SK-N-SH (cell line): Measurements from ENCODE around the gene FAXDC2. TPM values are rescaled to one million over a fixed set of nuclear protein-coding genes. Genes with fewer than 3 reads are reported as not detected.

Source experiments
- CTCF ChIA-PET: fragments of 300-600, 350-600 bp; formaldehyde crosslinking; extraction: SDS; loops from one replicate; lab custom pipeline; 2021; lab: Yijun Ruan, JAX
- POLR2A ChIA-PET: fragments of 350-600 bp; sonication (Branson Sonifier 250); formaldehyde crosslinking; extraction: SDS; loops from one replicate; lab custom pipeline; 2020; ENCODE audit warnings: antibody characterized with exemption, inconsistent platforms; lab: Yijun Ruan, JAX
- DNase-seq: peaks from one replicate; pipeline ENCODE4 v3.0.0; 2012
- H2AFZ ChIP-seq: fragments of 200-600 bp; sonication (generic); 2 replicates; pipeline ENCODE4 v1.8.1; 2016; ENCODE audit warnings: antibody characterized with exemption, mild to moderate bottlenecking, low read depth
- H3F3A ChIP-seq: fragments of 200-600 bp; sonication (generic); replicated peaks from 2 replicates; pipeline ENCODE3; 2016; ENCODE audit warnings: antibody characterized with exemption, mild to moderate bottlenecking; ENCODE audit not compliant: insufficient read depth
- H3K27ac ChIP-seq, 2 experiments: fragments of 200-500 bp in 1 of 2; fragments of 200-600 bp in 1 of 2; sonication (Bioruptor generic) in 1 of 2; sonication (generic), shearing (Covaris generic) in 1 of 2; 2 replicates each; pipeline versions ENCODE4 v1.5.1 to v1.6.1; 2014 to 2016; ENCODE audit warnings: low read depth in 2 of 2, inconsistent platforms in 1 of 2, low read length in 1 of 2, mild to moderate bottlenecking in 1 of 2, mixed read lengths in 1 of 2
- H3K27me3 ChIP-seq: fragments of 200-600 bp; sonication (generic), shearing (Covaris generic); 2 replicates; pipeline ENCODE4 v1.6.1; 2016; ENCODE audit warnings: mixed run types; ENCODE audit not compliant: insufficient read depth
- H3K36me3 ChIP-seq, 2 experiments: fragments of 200-500 bp in 1 of 2; fragments of 200-600 bp in 1 of 2; sonication (Bioruptor generic) in 1 of 2; sonication (generic) in 1 of 2; replicated peaks in 1 of 2; 2 replicates each; pipeline versions ENCODE3 to v1.5.1; 2014 to 2016; ENCODE audit warnings: low read length in 1 of 2, mild to moderate bottlenecking in 1 of 2; ENCODE audit not compliant: insufficient read depth in 2 of 2, control insufficient read depth in 1 of 2
- H3K4me1 ChIP-seq, 2 experiments: fragments of 200-500 bp in 1 of 2; fragments of 200-600 bp in 1 of 2; sonication (Bioruptor generic) in 1 of 2; sonication (generic), shearing (Covaris generic) in 1 of 2; 2 replicates each; pipeline versions ENCODE4 v1.5.1 to v1.6.1; 2014 to 2016; ENCODE audit warnings: low read depth in 1 of 2, low read length in 1 of 2, mixed run types in 1 of 2; ENCODE audit not compliant: insufficient read depth in 2 of 2, control insufficient read depth in 1 of 2
- H3K4me2 ChIP-seq: fragments of 200-600 bp; sonication (generic), shearing (Covaris generic); 2 replicates; pipeline ENCODE4 v1.6.1; 2017; ENCODE audit warnings: mixed run types
- H3K4me3 ChIP-seq, 2 experiments: fragments of 200-500 bp in 1 of 2; fragments of 200-600 bp in 1 of 2; sonication (Bioruptor generic) in 1 of 2; sonication (generic), shearing (Covaris generic) in 1 of 2; 2 replicates each; pipeline versions ENCODE4 v1.5.1 to v1.8.1; 2014 to 2016; ENCODE audit warnings: low read depth in 2 of 2, inconsistent platforms in 1 of 2, low read length in 1 of 2, mild to moderate bottlenecking in 1 of 2, mixed read lengths in 1 of 2, moderate library complexity in 1 of 2
- H3K79me2 ChIP-seq: fragments of 200-600 bp; sonication (generic); 2 replicates; pipeline ENCODE4 v1.8.1; 2017; ENCODE audit warnings: mild to moderate bottlenecking; ENCODE audit not compliant: insufficient read depth
- H3K9ac ChIP-seq: fragments of 200-600 bp; sonication (generic); 2 replicates; pipeline ENCODE4 v1.6.1; 2017; ENCODE audit warnings: mixed run types
- H3K9me2 ChIP-seq: fragments of 200-600 bp; sonication (generic); 2 replicates; pipeline ENCODE4 v1.6.1; 2017; ENCODE audit warnings: mixed run types
- H3K9me3 ChIP-seq: fragments of 200-600 bp; sonication (generic); 2 replicates; pipeline ENCODE4 v1.6.1; 2017; ENCODE audit warnings: mixed run types, mild to moderate bottlenecking, moderate library complexity
- H4K20me1 ChIP-seq: fragments of 200-600 bp; sonication (generic); 2 replicates; pipeline ENCODE4 v1.6.1; 2017; ENCODE audit warnings: mild to moderate bottlenecking, mixed run types; ENCODE audit not compliant: insufficient read depth
- CHD2 ChIP-seq: fragments of 150-350 bp; IDR thresholded peaks from 2 replicates; pipeline ENCODE4 v1.6.1; 2018; ENCODE audit warnings: low read length; ENCODE audit not compliant: partially characterized antibody
- ELF1 ChIP-seq: IDR thresholded peaks from 2 replicates; pipeline ENCODE4 v1.4.0; 2012
- EZH2phosphoT487 ChIP-seq: fragments of 200-600 bp; sonication (generic); IDR thresholded peaks from 2 replicates; pipeline ENCODE4 v1.6.1; 2017; ENCODE audit warnings: low read depth, mixed run types, mild to moderate bottlenecking, antibody characterized with exemption, moderate library complexity, borderline replicate concordance
- FOSL2 ChIP-seq: IDR thresholded peaks from 2 replicates; pipeline ENCODE4 v1.4.0; 2012; ENCODE audit warnings: low read depth, mild to moderate bottlenecking, moderate library complexity, borderline replicate concordance
- FOXM1 ChIP-seq: IDR thresholded peaks from 2 replicates; pipeline ENCODE4 v1.4.0; 2012; ENCODE audit warnings: low read depth, mild to moderate bottlenecking
- GABPA ChIP-seq: IDR thresholded peaks from 2 replicates; pipeline ENCODE4 v1.4.0; 2012; ENCODE audit warnings: low read depth, mild to moderate bottlenecking
- GATA2 ChIP-seq: sonication (generic); formaldehyde crosslinking; IDR thresholded peaks from 2 replicates; pipeline ENCODE4 v1.5.0; 2020; ENCODE audit warnings: mild to moderate bottlenecking, missing genetic modification reagents
- IRF3 ChIP-seq: fragments of 150-350 bp; IDR thresholded peaks from 2 replicates; pipeline ENCODE4 v1.6.1; 2016; ENCODE audit warnings: mild to moderate bottlenecking, low read depth, low read length
- JUND ChIP-seq: IDR thresholded peaks from 2 replicates; pipeline ENCODE4 v1.4.0; 2012
- MAX ChIP-seq: IDR thresholded peaks from 2 replicates; pipeline ENCODE4 v1.4.0; 2012; ENCODE audit warnings: low read depth
- MEF2A ChIP-seq: IDR thresholded peaks from 2 replicates; pipeline ENCODE4 v1.4.0; 2012; ENCODE audit warnings: low read depth, borderline replicate concordance
- MXI1 ChIP-seq: IDR thresholded peaks from 2 replicates; pipeline ENCODE4 v1.6.1; 2012; ENCODE audit warnings: mild to moderate bottlenecking, low read depth, low read length, improper control_type of control experiment
- NFIC ChIP-seq: IDR thresholded peaks from 2 replicates; pipeline ENCODE4 v1.4.0; 2012; ENCODE audit warnings: borderline replicate concordance
- NRF1 ChIP-seq: IDR thresholded peaks from 2 replicates; pipeline ENCODE4 v1.6.1; 2012; ENCODE audit warnings: low read depth, mild to moderate bottlenecking, low read length
- RAD21 ChIP-seq: IDR thresholded peaks from 2 replicates; pipeline ENCODE4 v1.6.1; 2012; ENCODE audit warnings: mild to moderate bottlenecking, low read length
- RCOR1 ChIP-seq: fragments of 150-350 bp; IDR thresholded peaks from 2 replicates; pipeline ENCODE4 v1.6.1; 2017; ENCODE audit warnings: antibody characterized with exemption, low read length
- SIN3A ChIP-seq: IDR thresholded peaks from 2 replicates; pipeline ENCODE4 v1.6.1; 2012; ENCODE audit warnings: low read depth, mild to moderate bottlenecking, low read length, moderate library complexity, borderline replicate concordance
- SMC3 ChIP-seq: IDR thresholded peaks from 2 replicates; pipeline ENCODE4 v1.6.1; 2012; ENCODE audit warnings: low read depth, low read length, improper control_type of control experiment
- USF1 ChIP-seq: IDR thresholded peaks from 2 replicates; pipeline ENCODE4 v1.4.0; 2012; ENCODE audit warnings: low read depth, borderline replicate concordance
- WGBS: methylation state at CpG from one replicate; pipeline ENCODE4 v1.1.6; 2017; ENCODE audit warnings: low lambda C conversion rate; 5-methylcytosine and 5-hydroxymethylcytosine counted together
- polyA plus RNA-seq, 3 experiments: library from polyadenylated mRNA; depleted of rRNA; stranded (reverse); fragments of >200 nt; gene quantifications; 2 replicates each; pipeline ENCODE4 v1.2.3, GENCODE V29; 2012

Gene FAXDC2
- polyA plus RNA-seq, 1 of the 3 experiments (the other 2 are of a cell fraction) = 6.0 TPM

- WGBS = 95% methylated on average over 8 of the region's 8 CpGs
- Histone ChIP-seq H3K4me1 (no peaks in the 10 kb centered on the region), H3K79me2 (no peaks in the 10 kb centered on the region), H3K4me2 (no peak overlapping the region), H3K27ac (no peak overlapping the region), H3K36me3 (peaks cover 39 to 47% of the 10 kb centered on the region in 2 experiments), H3F3A (peaks cover 8% of the 10 kb centered on the region), H3K9me3 (peaks cover 21% of the 10 kb centered on the region; the same call in 1 of the 2 replicates), H3K4me3 (no peak overlapping the region), H3K9me2 (no peaks in the 10 kb centered on the region), H4K20me1 (no peaks in the 10 kb centered on the region), H2AFZ (no peak overlapping the region), H3K27me3 (no peaks in the 10 kb centered on the region), H3K9ac (no peak overlapping the region)
- TF ChIP-seq GATA2 (CRISPR knock-in tag) = no peak
- DNase-seq = no peak
- POLR2A ChIA-PET = no interaction called here
- CTCF ChIA-PET = interaction anchor here (1.2 kb wide), 1 partner anchor 10 kb away, joined by 3 read pairs; no protein-coding TSS in a partner anchor
Observed at GRCh38 chr5:154884424-154884823, 34.0 kb upstream of the FAXDC2 start.

- TF ChIP-seq RAD21 = no peak
- TF ChIP-seq USF1 = no peak
- no peak for TF ChIP-seq RCOR1
- TF ChIP-seq SMC3 = no peak
- no peak for TF ChIP-seq MAX
- no peak for TF ChIP-seq EZH2phosphoT487
- TF ChIP-seq MXI1 = no peak
- TF ChIP-seq NRF1 = no peak
- Histone ChIP-seq H3K9ac (no peak overlapping the region), H3F3A (peaks cover 8% of the 10 kb centered on the region), H3K27ac (no peak overlapping the region), H3K9me3 (peaks cover 19% of the 10 kb centered on the region; the same call in 1 of the 2 replicates), H4K20me1 (no peaks in the 10 kb centered on the region), H2AFZ (no peak overlapping the region), H3K9me2 (no peaks in the 10 kb centered on the region), H3K36me3 (peaks cover 21 to 32% of the 10 kb centered on the region in 2 experiments), H3K27me3 (no peaks in the 10 kb centered on the region), H3K4me1 (no peaks in the 10 kb centered on the region), H3K79me2 (no peaks in the 10 kb centered on the region), H3K4me3 (no peak overlapping the region), H3K4me2 (no peak overlapping the region)
- POLR2A ChIA-PET = no interaction called here
- WGBS = 89% methylated on average over 4 of the region's 4 CpGs
- CTCF ChIA-PET = no interaction called here
- no peak for DNase-seq
Observed at GRCh38 chr5:154881986-154882385, 31.6 kb upstream of the FAXDC2 start.

GRCh38 chr5:154878642-154879335 lies 28.4 kb upstream of the FAXDC2 start:
- Histone ChIP-seq H3F3A (peaks cover 18% of the 10 kb centered on the region), H3K9me2 (no peaks in the 10 kb centered on the region), H3K27me3 (no peaks in the 10 kb centered on the region), H3K36me3 (peaks cover 25 to 41% of the 10 kb centered on the region in 2 experiments), H3K4me3 (no peak overlapping the region; a peak in 1 of 4 replicates), H3K9ac (no peak overlapping the region), H4K20me1 (no peaks in the 10 kb centered on the region), H3K9me3 (0 out of 2 replicates have a peak, but pooled peaks cover 4% of the 10 kb centered on the region), H3K79me2 (no peaks in the 10 kb centered on the region), H3K27ac (no peak overlapping the region), H3K4me1 (peaks cover 0 to under 1% of the 10 kb centered on the region in 2 experiments; a peak in 1 of 4 replicates), H2AFZ (no peak overlapping the region), H3K4me2 (no peak overlapping the region)
- no peak for DNase-seq
- CTCF ChIA-PET = no interaction called here
- POLR2A ChIA-PET = no interaction called here
- WGBS = 95% methylated on average over 14 of the region's 14 CpGs
- TF ChIP-seq CHD2 (no peak), FOSL2 (no peak), SIN3A (no peak), MEF2A (no peak), ELF1 (no peak), FOXM1 (no peak), SMC3 (no peak), RCOR1 (no peak), RAD21 (no peak), GABPA (no peak), IRF3 (no peak), NFIC (no peak), JUND (no peak), USF1 (no peak)
